HCT116 (cell line): Measurements from ENCODE around the gene ACR. TPM values are rescaled to one million over a fixed set of nuclear protein-coding genes. Genes with fewer than 3 reads are reported as not detected.

Experiments
- ATAC-seq: fragments of 200-7000 bp; cut with Tn5 transposase; 2 replicates; pipeline ENCODE4 v1.9.1; 2020; ENCODE audit warnings: mild to moderate bottlenecking, moderate library complexity
- BruUV-seq: library from RNA; stranded (reverse); fragments of 400-500 nt; replicated peaks from 2 replicates; lab custom pipeline; 2021; lab: Mats Ljungman, UMichigan
- CTCF ChIA-PET: fragments of 300-600 bp; sonication (Branson Sonifier 250); formaldehyde crosslinking; loops from one replicate; lab custom pipeline; 2021; ENCODE audit warnings: antibody characterized with exemption; lab: Charles Lee
- POLR2A ChIA-PET: fragments of 300-600, 350-600 bp; sonication (Branson Sonifier 250); formaldehyde crosslinking; loops from one replicate; lab custom pipeline; 2021; ENCODE audit warnings: antibody characterized with exemption; lab: Charles Lee
- RAD21 ChIA-PET, 2 experiments: fragments of 300-600 bp; sonication (Branson Sonifier 250); formaldehyde crosslinking; loops; one replicate each; lab custom pipeline; 2023; ENCODE audit warnings: low total read pairs in 2 of 2; ENCODE audit not compliant: uncharacterized antibody in 2 of 2, unreplicated experiment in 2 of 2, low non-redundant PET in 1 of 2; lab: Charles Lee
- DNase-seq: peaks from one replicate; pipeline ENCODE4 v3.0.0-alpha.2; 2010; ENCODE audit warnings: low read depth, low spot score
- H2AFZ ChIP-seq: fragments of 200-600 bp; shearing (Covaris generic), sonication (generic); 2 replicates; pipeline ENCODE4 v1.6.1; 2017; ENCODE audit warnings: low read depth, mixed run types, mixed read lengths, antibody characterized with exemption, low read length; ENCODE audit not compliant: poor library complexity, severe bottlenecking
- H3K27ac ChIP-seq: 2 replicates; pipeline ENCODE4 v1.5.1; 2012; ENCODE audit warnings: low read depth, low read length
- H3K27me3 ChIP-seq: fragments of 200-600 bp; sonication (generic); 2 replicates; pipeline ENCODE4 v1.6.1; 2016; ENCODE audit warnings: mixed run types, low read length, mixed read lengths; ENCODE audit not compliant: insufficient read depth
- H3K36me3 ChIP-seq, 2 experiments: fragments of 200-500 bp in 1 of 2; fragments of 200-600 bp in 1 of 2; sonication (Bioruptor generic) in 1 of 2; sonication (generic) in 1 of 2; 2 replicates each; pipeline versions ENCODE4 v1.5.1 to v1.6.1; 2014 to 2016; ENCODE audit warnings: low read length in 2 of 2, inconsistent platforms in 1 of 2, mixed read lengths in 1 of 2, mixed run types in 1 of 2; ENCODE audit not compliant: insufficient read depth in 2 of 2, control insufficient read depth in 1 of 2
- H3K4me1 ChIP-seq, 2 experiments: fragments of 200-600 bp in 1 of 2; sonication (generic) in 1 of 2; 2 replicates each; pipeline versions ENCODE4 v1.5.1 to v1.6.1; 2012 to 2017; ENCODE audit warnings: low read length in 2 of 2, inconsistent platforms in 1 of 2, mild to moderate bottlenecking in 1 of 2, mixed read lengths in 1 of 2, mixed run types in 1 of 2, moderate library complexity in 1 of 2; ENCODE audit not compliant: insufficient read depth in 2 of 2, control insufficient read depth in 1 of 2
- H3K4me2 ChIP-seq: fragments of 200-600 bp; sonication (generic); 2 replicates; pipeline ENCODE4 v1.6.1; 2017; ENCODE audit warnings: mixed run types, low read length, mixed read lengths
- H3K4me3 ChIP-seq, 2 experiments: fragments of 200-600 bp in 1 of 2; sonication (generic) in 1 of 2; replicated peaks in 1 of 2; 2 replicates each; pipeline ENCODE4 v1.5.1; 2011 to 2016; ENCODE audit warnings: low read length in 2 of 2, control low read depth in 1 of 2, low read depth in 1 of 2, mild to moderate bottlenecking in 1 of 2, mixed read lengths in 1 of 2, mixed run types in 1 of 2
- H3K79me2 ChIP-seq: fragments of 200-600 bp; sonication (generic); 2 replicates; pipeline ENCODE4 v1.6.1; 2017; ENCODE audit warnings: mild to moderate bottlenecking, mixed run types, low read length, moderate library complexity, mixed read lengths; ENCODE audit not compliant: insufficient read depth
- H3K9ac ChIP-seq: fragments of 200-600 bp; sonication (generic); 2 replicates; pipeline ENCODE4 v1.6.1; 2016; ENCODE audit warnings: low read length, mixed read lengths
- H3K9me2 ChIP-seq: fragments of 200-600 bp; sonication (generic), shearing (Covaris generic); 2 replicates; pipeline ENCODE4 v1.6.1; 2017; ENCODE audit warnings: mixed run types, mild to moderate bottlenecking, moderate library complexity; ENCODE audit not compliant: insufficient read depth
- H3K9me3 ChIP-seq, 2 experiments: fragments of 200-500 bp in 1 of 2; fragments of 200-600 bp in 1 of 2; sonication (Bioruptor generic) in 1 of 2; sonication (generic) in 1 of 2; 2 replicates each; pipeline ENCODE4 v1.6.1; 2014 to 2017; ENCODE audit warnings: low read length in 2 of 2, mixed read lengths in 2 of 2, inconsistent platforms in 1 of 2, low read depth in 1 of 2, mild to moderate bottlenecking in 1 of 2, mixed run types in 1 of 2, moderate library complexity in 1 of 2; ENCODE audit not compliant: control insufficient read depth in 1 of 2, insufficient read depth in 1 of 2
- H4K20me1 ChIP-seq: fragments of 200-600 bp; sonication (generic), shearing (Covaris generic); 2 replicates; pipeline ENCODE4 v1.6.1; 2017; ENCODE audit warnings: mixed run types, mild to moderate bottlenecking, moderate library complexity; ENCODE audit not compliant: insufficient read depth
- CEBPB ChIP-seq: IDR thresholded peaks from 2 replicates; pipeline ENCODE4 v1.6.1; 2012; ENCODE audit warnings: low read depth
- JUND ChIP-seq: IDR thresholded peaks from 2 replicates; pipeline ENCODE4 v1.6.1; 2012
- POLR2A ChIP-seq: IDR thresholded peaks from 2 replicates; pipeline ENCODE4 v1.7.0; 2011; ENCODE audit warnings: borderline replicate concordance; ENCODE audit not compliant: insufficient read depth, insufficient read length; ENCODE audit errors: extremely low read depth
- SIN3A ChIP-seq: IDR thresholded peaks from 2 replicates; pipeline ENCODE4 v1.6.1; 2012; ENCODE audit warnings: low read depth
- SP1 ChIP-seq: IDR thresholded peaks from 2 replicates; pipeline ENCODE4 v1.6.1; 2012; ENCODE audit warnings: low read depth
- SRF ChIP-seq: IDR thresholded peaks from 2 replicates; pipeline ENCODE4 v1.6.1; 2012; ENCODE audit warnings: low read depth
- ZFX ChIP-seq: fragments of 450-650 bp; IDR thresholded peaks from 2 replicates; pipeline ENCODE4 v1.6.1; 2017
- intact Hi-C: fragments of 100-400 bp; cut with micrococcal nuclease; formaldehyde crosslinking; loops from 2 replicates; pipeline ENCODE4 v1.10.0; 2022
- total RNA-seq: library from RNA; stranded (reverse); gene quantifications from one replicate; pipeline ENCODE4 v1.2.1, GENCODE V29; 2021; ENCODE audit not compliant: unreplicated experiment
- TF ChIP-seq, protein P1 (sequence below): IDR thresholded peaks from 2 replicates; pipeline ENCODE4 v1.6.1; 2011; ENCODE audit warnings: mild to moderate bottlenecking, low read length, moderate library complexity; ENCODE audit not compliant: insufficient replicate concordance; ENCODE audit errors: extremely low read depth
- TF ChIP-seq, protein P2 (sequence below), 3 experiments: fragments of 200-600 bp in 1 of 3; sonication (generic) in 1 of 3; IDR thresholded peaks in 2 of 3; conservative IDR thresholded peaks in 1 of 3; 2 replicates each; pipeline ENCODE4 v1.5.1; 2012 to 2017; ENCODE audit warnings: low read depth in 2 of 3, low read length in 2 of 3, antibody characterized with exemption in 1 of 3, borderline replicate concordance in 1 of 3, control low read depth in 1 of 3, mild to moderate bottlenecking in 1 of 3, mixed read lengths in 1 of 3, mixed run types in 1 of 3, moderate library complexity in 1 of 3; ENCODE audit not compliant: insufficient read depth in 1 of 3
- TF ChIP-seq, protein P3 (sequence below): IDR thresholded peaks from 2 replicates; pipeline ENCODE4 v1.6.1; 2012

Gene ACR
- total RNA-seq, 1 experiment from 2014 or later: 1.5 TPM

DNA sequence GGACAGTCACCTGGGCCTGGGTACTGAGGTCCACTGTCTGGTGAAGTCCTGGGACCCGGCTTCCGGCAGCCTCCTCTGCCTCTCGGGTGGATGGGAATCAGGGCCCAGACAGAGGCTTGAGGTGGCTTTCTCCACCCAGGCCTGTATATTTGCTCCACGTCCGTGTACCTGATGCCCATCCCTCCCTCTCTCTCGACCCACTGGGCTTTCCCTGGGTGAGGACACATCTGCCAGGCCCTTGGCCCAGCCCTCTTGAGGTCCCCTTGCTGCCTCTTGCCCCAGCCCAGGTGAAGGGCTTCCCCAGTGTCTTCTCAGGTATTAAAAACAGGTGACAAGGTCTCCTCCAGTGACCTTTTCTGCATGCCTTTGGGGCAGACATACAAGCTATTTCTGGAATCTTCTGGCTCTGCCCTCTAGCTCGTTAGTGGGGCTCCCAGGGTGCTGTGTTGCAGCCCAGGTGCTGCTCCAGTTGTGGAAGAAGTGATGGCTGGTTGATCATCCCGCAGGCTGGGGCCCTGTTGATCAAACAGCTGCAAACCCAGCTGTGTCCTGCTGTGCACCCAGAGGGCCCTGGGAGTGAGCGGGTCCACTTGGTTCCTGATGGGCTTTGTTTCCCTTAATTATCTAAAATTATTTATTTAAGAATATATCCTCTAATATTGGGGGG is 25.5 kb upstream of the ACR start (continued):
- TF ChIP-seq, protein P1, sequence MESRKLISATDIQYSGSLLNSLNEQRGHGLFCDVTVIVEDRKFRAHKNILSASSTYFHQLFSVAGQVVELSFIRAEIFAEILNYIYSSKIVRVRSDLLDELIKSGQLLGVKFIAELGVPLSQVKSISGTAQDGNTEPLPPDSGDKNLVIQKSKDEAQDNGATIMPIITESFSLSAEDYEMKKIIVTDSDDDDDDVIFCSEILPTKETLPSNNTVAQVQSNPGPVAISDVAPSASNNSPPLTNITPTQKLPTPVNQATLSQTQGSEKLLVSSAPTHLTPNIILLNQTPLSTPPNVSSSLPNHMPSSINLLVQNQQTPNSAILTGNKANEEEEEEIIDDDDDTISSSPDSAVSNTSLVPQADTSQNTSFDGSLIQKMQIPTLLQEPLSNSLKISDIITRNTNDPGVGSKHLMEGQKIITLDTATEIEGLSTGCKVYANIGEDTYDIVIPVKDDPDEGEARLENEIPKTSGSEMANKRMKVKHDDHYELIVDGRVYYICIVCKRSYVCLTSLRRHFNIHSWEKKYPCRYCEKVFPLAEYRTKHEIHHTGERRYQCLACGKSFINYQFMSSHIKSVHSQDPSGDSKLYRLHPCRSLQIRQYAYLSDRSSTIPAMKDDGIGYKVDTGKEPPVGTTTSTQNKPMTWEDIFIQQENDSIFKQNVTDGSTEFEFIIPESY: no peak
- no peak for TF ChIP-seq CEBPB

DNA sequence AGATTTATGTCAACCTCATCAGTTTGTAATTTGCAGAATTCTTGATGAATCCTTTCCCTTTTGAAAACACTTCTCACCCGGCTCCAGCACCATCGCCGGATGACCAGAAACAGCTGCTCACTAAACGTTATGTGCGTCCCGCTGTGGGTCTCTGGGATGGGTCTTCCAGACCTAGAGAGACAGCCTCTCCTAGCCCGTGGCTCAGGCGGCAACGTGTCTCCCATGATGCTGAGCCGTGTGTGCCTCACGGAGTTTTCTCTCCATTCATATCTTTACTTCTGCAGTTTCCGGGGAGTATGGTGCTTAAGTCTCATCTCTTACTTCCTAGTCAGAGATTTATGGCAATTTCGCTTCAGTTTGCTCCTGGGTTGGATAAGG is 25.0 kb upstream of the ACR start:
- Histone ChIP-seq H3K4me1 (no peaks in the 10 kb centered on the region), H3K4me2 (no peak overlapping the region), H3K9me2 (no peaks in the 10 kb centered on the region), H3K4me3 (no peak overlapping the region), H3K36me3 (no peaks in the 10 kb centered on the region; a peak in 1 of 4 replicates), H3K9ac (no peak overlapping the region), H2AFZ (no peak overlapping the region), H3K79me2 (no peaks in the 10 kb centered on the region), H4K20me1 (no peaks in the 10 kb centered on the region), H3K27me3 (no peaks in the 10 kb centered on the region), H3K9me3 (no peaks in the 10 kb centered on the region), H3K27ac (no peak overlapping the region)
- DNase-seq (no peak), ATAC-seq (no peak)
- ChIA-PET POLR2A (no interaction called here), CTCF (no interaction called here), RAD21 (no interaction called here)
- intact Hi-C loops: no loop called here
- BruUV-seq: no TSS peak
- TF ChIP-seq ZFX (no peak), SIN3A (no peak), POLR2A (no peak), CEBPB (no peak), SRF (no peak), JUND (no peak), SP1 (no peak)
- TF ChIP-seq, protein P1: no peak
- TF ChIP-seq, protein P2, sequence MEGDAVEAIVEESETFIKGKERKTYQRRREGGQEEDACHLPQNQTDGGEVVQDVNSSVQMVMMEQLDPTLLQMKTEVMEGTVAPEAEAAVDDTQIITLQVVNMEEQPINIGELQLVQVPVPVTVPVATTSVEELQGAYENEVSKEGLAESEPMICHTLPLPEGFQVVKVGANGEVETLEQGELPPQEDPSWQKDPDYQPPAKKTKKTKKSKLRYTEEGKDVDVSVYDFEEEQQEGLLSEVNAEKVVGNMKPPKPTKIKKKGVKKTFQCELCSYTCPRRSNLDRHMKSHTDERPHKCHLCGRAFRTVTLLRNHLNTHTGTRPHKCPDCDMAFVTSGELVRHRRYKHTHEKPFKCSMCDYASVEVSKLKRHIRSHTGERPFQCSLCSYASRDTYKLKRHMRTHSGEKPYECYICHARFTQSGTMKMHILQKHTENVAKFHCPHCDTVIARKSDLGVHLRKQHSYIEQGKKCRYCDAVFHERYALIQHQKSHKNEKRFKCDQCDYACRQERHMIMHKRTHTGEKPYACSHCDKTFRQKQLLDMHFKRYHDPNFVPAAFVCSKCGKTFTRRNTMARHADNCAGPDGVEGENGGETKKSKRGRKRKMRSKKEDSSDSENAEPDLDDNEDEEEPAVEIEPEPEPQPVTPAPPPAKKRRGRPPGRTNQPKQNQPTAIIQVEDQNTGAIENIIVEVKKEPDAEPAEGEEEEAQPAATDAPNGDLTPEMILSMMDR (IDR thresholded peaks at IDR 0.05 in 2 of 3, conservative IDR thresholded peaks at IDR 0.05 in 1 of 3; ENCODE audit: borderline replicate concordance in 1 of 3, insufficient read depth in 1 of 3, low read depth in 2 of 3, low read length in 2 of 3): no peak
- TF ChIP-seq, protein P3, sequence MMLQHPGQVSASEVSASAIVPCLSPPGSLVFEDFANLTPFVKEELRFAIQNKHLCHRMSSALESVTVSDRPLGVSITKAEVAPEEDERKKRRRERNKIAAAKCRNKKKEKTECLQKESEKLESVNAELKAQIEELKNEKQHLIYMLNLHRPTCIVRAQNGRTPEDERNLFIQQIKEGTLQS: no peak
